Left ventricle myocardium inferior (tissue), 1 donor: ENCODE results near the gene CDKN1C. TPM values are rescaled to one million over a fixed set of nuclear protein-coding genes. Genes with fewer than 3 reads are reported as not detected.

Source experiments
- DNase-seq: peaks from one replicate; pipeline ENCODE4 v3.0.0-alpha.2; 2020
- H3K27ac ChIP-seq: fragments of 200-600 bp; replicated peaks from 2 replicates; pipeline ENCODE4 v1.8.0; 2021
- H3K27me3 ChIP-seq: fragments of 200-600 bp; 2 replicates; pipeline ENCODE4 v1.8.0; 2021; ENCODE audit warnings: low read depth
- H3K36me3 ChIP-seq: fragments of 200-600 bp; 2 replicates; pipeline ENCODE4 v1.8.0; 2021
- H3K4me1 ChIP-seq: fragments of 200-600 bp; 2 replicates; pipeline ENCODE4 v1.8.0; 2021
- H3K4me3 ChIP-seq: fragments of 200-600 bp; 2 replicates; pipeline ENCODE4 v1.8.0; 2021; ENCODE audit warnings: mild to moderate bottlenecking, moderate library complexity
- H3K9me3 ChIP-seq: fragments of 200-600 bp; replicated peaks from 2 replicates; pipeline ENCODE4 v1.8.0; 2021
- CTCF ChIP-seq: fragments of 200-600 bp; IDR thresholded peaks from 2 replicates; pipeline ENCODE4 v1.8.0; 2021; ENCODE audit warnings: antibody characterized with exemption, mild to moderate bottlenecking, borderline replicate concordance
- intact Hi-C: fragments of 100-400 bp; cut with micrococcal nuclease; formaldehyde crosslinking; loops from one replicate; pipeline ENCODE4 v1.11.0; 2022
- total RNA-seq: library from RNA; stranded (reverse); fragmentation: NEBNext Ultra II Directional; extraction: Animal tissue kit (Norgen Biotek cat#: 25700); gene quantifications from one replicate; pipeline ENCODE4 v1.2.1, GENCODE V29; 2021
- donor health status: DM: no; HTN: yes; CAD: no; lungs with severe emphysema.

Gene CDKN1C
- total RNA-seq, 1 donor from 2014 or later: 33.0 TPM

- peaks cover 36% of the 10 kb centered on the region for H3K4me1 ChIP-seq
- DNase-seq: peak; percentile 54
- intact Hi-C loops: loop anchor here (10.0 kb wide), 1 partner anchor 708 kb away; no protein-coding TSS in a partner anchor
- no peaks in the 10 kb centered on the region for H3K9me3 ChIP-seq
- peak overlapping the region; percentile 72 for H3K27ac ChIP-seq
- no peaks in the 10 kb centered on the region for H3K27me3 ChIP-seq
- TF ChIP-seq CTCF: peak; percentile 91
- no peaks in the 10 kb centered on the region for H3K36me3 ChIP-seq
- H3K4me3 ChIP-seq: peak overlapping the region; percentile 67
These were observed 6.8 kb upstream of the CDKN1C start for GRCh38 chr11:2892215-2892966.

- H3K4me3 ChIP-seq: peak overlapping the region; percentile 67
These were observed 6.0 kb upstream of the CDKN1C start for GRCh38 chr11:2891326-2892214.

GRCh38 chr11:2890466-2891294 is 5.1 kb upstream of the CDKN1C start:
- Histone ChIP-seq H3K27me3 (no peaks in the 10 kb centered on the region), H3K27ac (peak overlapping the region; percentile 17), H3K4me1 (peaks cover 46% of the 10 kb centered on the region), H3K9me3 (no peaks in the 10 kb centered on the region), H3K36me3 (no peaks in the 10 kb centered on the region), H3K4me3 (peak overlapping the region; percentile 9)
- intact Hi-C loops: loop anchor here (2.0 to 10.0 kb wide), 2 partner anchors 358 to 706 kb away; no protein-coding TSS in a partner anchor
- no peak for TF ChIP-seq CTCF
- DNase-seq: peak; percentile 75

More at GRCh38 chr11:2891326-2892214, 6.0 kb upstream of the CDKN1C start:
- intact Hi-C loops: loop anchor here (2.0 to 10.0 kb wide), 2 partner anchors 359 to 707 kb away; no protein-coding TSS in a partner anchor
- Histone ChIP-seq H3K4me1 (peaks cover 41% of the 10 kb centered on the region), H3K27me3 (no peaks in the 10 kb centered on the region), H3K9me3 (no peaks in the 10 kb centered on the region), H3K36me3 (no peaks in the 10 kb centered on the region), H3K27ac (peak overlapping the region; percentile 72)
- TF ChIP-seq CTCF: no peak
- DNase-seq: peak; percentile 62

GRCh38 chr11:2889362-2890273 is 4.0 kb upstream of the CDKN1C start:
- intact Hi-C loops: loop anchor here (2.0 to 10.0 kb wide), 3 partner anchors 357 to 705 kb away; no protein-coding TSS in a partner anchor
- H3K27ac ChIP-seq: no peak overlapping the region

More at GRCh38 chr11:2889362-2890273, 4.0 kb upstream of the CDKN1C start:
- no peak for TF ChIP-seq CTCF
- H3K4me1 ChIP-seq: peaks cover 53% of the 10 kb centered on the region
- H3K27me3 ChIP-seq: no peaks in the 10 kb centered on the region
- H3K36me3 ChIP-seq: no peaks in the 10 kb centered on the region
- H3K4me3 ChIP-seq: no peak overlapping the region
- no peak for DNase-seq
- H3K9me3 ChIP-seq: no peaks in the 10 kb centered on the region
